Measurements from ENCODE around the gene COL6A3. TPM values are rescaled to one million over a fixed set of nuclear protein-coding genes. Genes with fewer than 3 reads are reported as not detected.

Gene COL6A3
- total RNA-seq, 1 experiment from 2014 or later = 0.07 TPM

DNA sequence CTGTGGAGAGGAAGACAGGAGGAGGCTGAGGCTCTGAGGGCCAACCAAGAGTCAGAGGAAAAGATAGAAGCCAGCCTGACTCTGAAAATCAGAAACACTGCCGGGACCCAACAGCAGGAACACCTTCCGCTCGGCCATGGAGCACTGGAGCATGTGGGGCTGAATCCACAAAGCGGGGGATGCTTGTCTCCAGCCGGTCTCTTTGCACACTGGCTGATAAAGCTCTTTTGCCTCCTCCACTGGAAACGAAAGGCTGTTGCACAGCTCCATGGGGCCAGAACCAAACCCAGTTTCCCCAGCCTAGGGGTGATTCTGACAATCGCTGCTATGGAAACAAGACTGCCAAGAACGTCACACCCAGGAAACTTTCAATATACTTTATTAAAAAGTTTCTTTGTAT, 90.3 kb downstream of the COL6A3 start:
- no peaks in the 10 kb centered on the region for H4K20me1 ChIP-seq (ENCODE audit: insufficient read depth, low read depth, low read length)
- no peak overlapping the region for H3K9ac ChIP-seq (ENCODE audit: low read length)
- H3K4me2 ChIP-seq (ENCODE audit: low read depth, low read length, poor library complexity, severe bottlenecking) = no peak overlapping the region

DNA sequence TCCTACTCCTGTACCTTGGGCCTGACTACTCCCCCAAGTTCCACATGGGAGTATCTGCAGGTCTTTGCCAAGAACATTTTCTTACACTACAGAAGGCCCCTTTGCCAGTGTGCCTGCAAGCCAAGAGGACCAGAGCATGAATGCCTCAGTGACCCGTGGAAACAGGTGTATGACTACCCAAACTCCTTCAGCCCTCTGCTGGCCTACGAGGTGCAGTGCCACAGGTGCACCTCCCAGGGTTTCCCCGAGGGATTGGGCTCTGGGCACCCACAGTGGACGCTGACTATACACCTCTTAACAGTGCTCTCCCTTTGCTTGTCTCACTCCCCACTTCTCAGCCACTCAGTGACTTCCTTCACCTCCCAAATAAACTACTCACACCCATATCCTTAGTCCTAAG, 91.4 kb downstream of the COL6A3 start:
- H3K27me3 ChIP-seq (ENCODE audit: low read length) = 0 out of 2 replicates have a peak, but pooled peaks cover 3% of the 10 kb centered on the region
- no peak overlapping the region for H3K9ac ChIP-seq (ENCODE audit: low read length)
- H3K9me2 ChIP-seq (replicated peaks; ENCODE audit: insufficient read depth, low read length) = no peaks in the 10 kb centered on the region
- DNase-seq = peak; percentile 44
- no peaks in the 10 kb centered on the region for H3K36me3 ChIP-seq (ENCODE audit: insufficient read depth, low read length)
- no peak overlapping the region for H3K4me2 ChIP-seq (ENCODE audit: low read depth, low read length, poor library complexity, severe bottlenecking)
- no peak overlapping the region for H2AFZ ChIP-seq (ENCODE audit: low read length)
- H4K20me1 ChIP-seq (ENCODE audit: insufficient read depth, low read depth, low read length) = no peaks in the 10 kb centered on the region
- H3K4me1 ChIP-seq (ENCODE audit: low read length) = no peaks in the 10 kb centered on the region
- H3K27ac ChIP-seq (ENCODE audit: low read length) = no peak overlapping the region
- no peaks in the 10 kb centered on the region for H3K9me3 ChIP-seq (ENCODE audit: low read length)
- H3K79me2 ChIP-seq (ENCODE audit: low read length) = no peaks in the 10 kb centered on the region
- no peak overlapping the region for H3K4me3 ChIP-seq (ENCODE audit: low read length)

More for the DNA sequence above, 90.3 kb downstream of the COL6A3 start:
- no peaks in the 10 kb centered on the region for H3K36me3 ChIP-seq (ENCODE audit: insufficient read depth, low read length)
- no peaks in the 10 kb centered on the region for H3K9me2 ChIP-seq (replicated peaks; ENCODE audit: insufficient read depth, low read length)
- H2AFZ ChIP-seq (ENCODE audit: low read length) = no peak overlapping the region
- DNase-seq = no peak
- 0 out of 2 replicates have a peak, but pooled peaks cover 3% of the 10 kb centered on the region for H3K27me3 ChIP-seq (ENCODE audit: low read length)
- no peaks in the 10 kb centered on the region for H3K4me1 ChIP-seq (ENCODE audit: low read length)
- H3K4me3 ChIP-seq (ENCODE audit: low read length) = no peak overlapping the region
- no peak overlapping the region for H3K27ac ChIP-seq (ENCODE audit: low read length)
- no peaks in the 10 kb centered on the region for H3K79me2 ChIP-seq (ENCODE audit: low read length)
- H3K9me3 ChIP-seq (ENCODE audit: low read length) = no peaks in the 10 kb centered on the region

DNA sequence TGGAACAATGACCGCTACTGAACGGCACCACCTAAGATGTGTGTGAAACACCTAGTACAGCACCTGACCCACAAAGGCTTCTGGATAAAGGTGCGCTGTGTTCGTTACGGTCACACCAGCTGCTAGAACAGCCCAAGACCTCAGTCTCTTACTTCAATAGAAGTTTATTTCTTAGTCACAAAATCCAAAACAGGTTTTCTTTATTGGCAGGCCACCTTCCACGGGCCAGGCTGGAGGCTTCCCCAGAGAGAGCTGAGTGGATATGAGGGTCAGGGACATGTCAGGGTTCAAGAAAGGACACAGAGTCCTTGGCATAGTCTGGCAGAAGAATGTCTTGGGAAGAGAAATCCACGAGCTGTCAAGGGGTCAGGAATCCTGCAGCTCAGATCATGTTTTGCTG, 92.2 kb downstream of the COL6A3 start:
- H3K9me3 ChIP-seq (ENCODE audit: low read length) = no peaks in the 10 kb centered on the region
- H3K9ac ChIP-seq (ENCODE audit: low read length) = no peak overlapping the region
- H4K20me1 ChIP-seq (ENCODE audit: insufficient read depth, low read depth, low read length) = no peaks in the 10 kb centered on the region
- no peak overlapping the region for H3K27ac ChIP-seq (ENCODE audit: low read length)
- 0 out of 2 replicates have a peak, but pooled peaks cover 3% of the 10 kb centered on the region for H3K27me3 ChIP-seq (ENCODE audit: low read length)
- no peaks in the 10 kb centered on the region for H3K9me2 ChIP-seq (replicated peaks; ENCODE audit: insufficient read depth, low read length)
- H3K4me2 ChIP-seq (ENCODE audit: low read depth, low read length, poor library complexity, severe bottlenecking) = no peak overlapping the region
- no peaks in the 10 kb centered on the region for H3K36me3 ChIP-seq (ENCODE audit: insufficient read depth, low read length)
- no peaks in the 10 kb centered on the region for H3K4me1 ChIP-seq (ENCODE audit: low read length)
- no peak overlapping the region for H3K4me3 ChIP-seq (ENCODE audit: low read length)
- DNase-seq = no peak
- H3K79me2 ChIP-seq (ENCODE audit: low read length) = no peaks in the 10 kb centered on the region
- no peak overlapping the region for H2AFZ ChIP-seq (ENCODE audit: low read length)

DNA sequence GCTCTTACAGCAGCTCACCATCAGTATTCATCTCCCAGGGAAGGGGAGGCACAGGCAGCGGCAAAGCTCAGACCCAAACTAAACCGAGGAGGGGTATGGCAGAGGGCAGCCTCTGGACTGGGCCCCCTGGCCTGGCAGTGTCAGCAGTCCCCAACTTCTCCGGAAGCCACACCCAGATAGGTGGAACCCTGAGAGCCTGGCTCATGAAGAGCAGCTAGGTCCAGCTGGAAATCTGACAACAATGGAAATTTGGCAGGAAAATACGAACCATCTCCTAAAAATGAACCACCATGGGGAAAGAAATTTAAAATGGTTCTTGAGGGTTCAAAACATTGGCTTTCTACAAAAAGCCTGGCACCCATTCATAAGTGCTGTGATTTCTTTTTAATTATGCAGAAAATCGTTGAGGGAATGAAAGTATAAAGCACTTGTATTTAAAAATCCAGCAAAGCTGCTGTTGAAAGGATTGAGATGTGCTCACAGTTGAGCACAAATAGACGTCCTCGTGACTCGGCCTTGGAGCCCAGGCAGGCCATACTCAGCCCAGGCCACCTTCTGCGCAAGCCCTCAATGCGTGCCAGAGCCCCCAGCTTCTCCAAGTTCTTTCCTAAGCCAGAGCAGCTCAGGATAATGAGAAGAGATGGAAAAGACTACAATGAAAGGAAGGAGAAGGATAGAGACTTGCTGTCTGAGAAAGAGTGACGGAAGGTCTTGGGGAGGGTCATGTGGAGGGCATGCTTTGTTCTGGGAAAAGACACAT, 93.0 kb downstream of the COL6A3 start:
- Histone ChIP-seq H3K9ac (ENCODE audit: low read length) (no peak overlapping the region), H4K20me1 (ENCODE audit: insufficient read depth, low read depth, low read length) (no peaks in the 10 kb centered on the region), H3K27ac (ENCODE audit: low read length) (no peak overlapping the region), H3K79me2 (ENCODE audit: low read length) (no peaks in the 10 kb centered on the region), H3K27me3 (ENCODE audit: low read length) (0 out of 2 replicates have a peak, but pooled peaks cover 3% of the 10 kb centered on the region), H3K9me2 (replicated peaks; ENCODE audit: insufficient read depth, low read length) (no peaks in the 10 kb centered on the region), H3K4me3 (ENCODE audit: low read length) (no peak overlapping the region), H3K4me2 (ENCODE audit: low read depth, low read length, poor library complexity, severe bottlenecking) (no peak overlapping the region), H3K36me3 (ENCODE audit: insufficient read depth, low read length) (no peaks in the 10 kb centered on the region), H3K4me1 (ENCODE audit: low read length) (no peaks in the 10 kb centered on the region), H3K9me3 (ENCODE audit: low read length) (no peaks in the 10 kb centered on the region), H2AFZ (ENCODE audit: low read length) (no peak overlapping the region)
- DNase-seq = no peak

GRCh38 chr2:237319887-237320286, 94.1 kb downstream of the COL6A3 start:
- Histone ChIP-seq H3K9ac (ENCODE audit: low read length) (no peak overlapping the region), H3K79me2 (ENCODE audit: low read length) (no peaks in the 10 kb centered on the region), H3K4me3 (ENCODE audit: low read length) (no peak overlapping the region), H3K27ac (ENCODE audit: low read length) (no peak overlapping the region), H3K9me2 (replicated peaks; ENCODE audit: insufficient read depth, low read length) (no peaks in the 10 kb centered on the region), H4K20me1 (ENCODE audit: insufficient read depth, low read depth, low read length) (no peaks in the 10 kb centered on the region), H3K9me3 (ENCODE audit: low read length) (no peaks in the 10 kb centered on the region), H2AFZ (ENCODE audit: low read length) (no peak overlapping the region), H3K36me3 (ENCODE audit: insufficient read depth, low read length) (no peaks in the 10 kb centered on the region), H3K4me2 (ENCODE audit: low read depth, low read length, poor library complexity, severe bottlenecking) (no peak overlapping the region), H3K4me1 (ENCODE audit: low read length) (no peaks in the 10 kb centered on the region), H3K27me3 (ENCODE audit: low read length) (0 out of 2 replicates have a peak, but pooled peaks cover 3% of the 10 kb centered on the region)
- no peak for DNase-seq

- Histone ChIP-seq H3K9me3 (ENCODE audit: low read length) (no peaks in the 10 kb centered on the region), H3K9me2 (replicated peaks; ENCODE audit: insufficient read depth, low read length) (no peaks in the 10 kb centered on the region), H3K27ac (ENCODE audit: low read length) (no peak overlapping the region), H3K9ac (ENCODE audit: low read length) (no peak overlapping the region), H3K4me3 (ENCODE audit: low read length) (no peak overlapping the region), H3K36me3 (ENCODE audit: insufficient read depth, low read length) (no peaks in the 10 kb centered on the region), H3K4me2 (ENCODE audit: low read depth, low read length, poor library complexity, severe bottlenecking) (no peak overlapping the region), H3K4me1 (ENCODE audit: low read length) (no peaks in the 10 kb centered on the region), H3K79me2 (ENCODE audit: low read length) (no peaks in the 10 kb centered on the region), H3K27me3 (ENCODE audit: low read length) (0 out of 2 replicates have a peak, but pooled peaks cover 3% of the 10 kb centered on the region), H4K20me1 (ENCODE audit: insufficient read depth, low read depth, low read length) (no peaks in the 10 kb centered on the region), H2AFZ (ENCODE audit: low read length) (no peak overlapping the region)
- no peak for DNase-seq
These were observed 94.7 kb downstream of the COL6A3 start for GRCh38 chr2:237319086-237319820.

DNA sequence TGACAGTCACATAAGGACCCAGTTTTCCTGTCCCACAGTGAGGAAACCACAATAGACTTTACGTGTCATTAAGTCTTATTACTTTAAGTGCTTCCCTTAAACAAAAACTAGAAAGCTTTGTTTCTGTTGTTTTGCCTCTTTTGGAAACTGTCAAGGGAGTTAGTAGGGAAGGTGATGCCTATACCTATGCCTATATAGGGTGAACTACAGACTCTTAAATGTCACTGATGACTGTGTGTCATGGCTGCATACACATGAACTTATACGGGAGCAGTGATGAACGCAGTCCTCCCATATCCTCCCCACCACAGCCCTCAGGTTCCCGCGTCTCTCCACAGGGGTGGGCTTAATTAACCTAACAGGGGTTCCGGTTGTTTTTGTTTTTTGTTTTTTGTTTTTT, 97.6 kb downstream of the COL6A3 start:
- no peak overlapping the region for H3K9ac ChIP-seq (ENCODE audit: low read length)
- H3K9me2 ChIP-seq (replicated peaks; ENCODE audit: insufficient read depth, low read length) = no peaks in the 10 kb centered on the region
- H3K27me3 ChIP-seq (ENCODE audit: low read length) = no peaks in the 10 kb centered on the region
- DNase-seq = no peak
- no peaks in the 10 kb centered on the region for H3K4me1 ChIP-seq (ENCODE audit: low read length)
- H3K79me2 ChIP-seq (ENCODE audit: low read length) = no peaks in the 10 kb centered on the region
- no peak overlapping the region for H3K27ac ChIP-seq (ENCODE audit: low read length)
- H4K20me1 ChIP-seq (ENCODE audit: insufficient read depth, low read depth, low read length) = no peaks in the 10 kb centered on the region
- no peak overlapping the region for H3K4me2 ChIP-seq (ENCODE audit: low read depth, low read length, poor library complexity, severe bottlenecking)
- no peaks in the 10 kb centered on the region for H3K36me3 ChIP-seq (ENCODE audit: insufficient read depth, low read length)
- no peak overlapping the region for H2AFZ ChIP-seq (ENCODE audit: low read length)
- no peak overlapping the region for H3K4me3 ChIP-seq (ENCODE audit: low read length)
- no peaks in the 10 kb centered on the region for H3K9me3 ChIP-seq (ENCODE audit: low read length)

DNA sequence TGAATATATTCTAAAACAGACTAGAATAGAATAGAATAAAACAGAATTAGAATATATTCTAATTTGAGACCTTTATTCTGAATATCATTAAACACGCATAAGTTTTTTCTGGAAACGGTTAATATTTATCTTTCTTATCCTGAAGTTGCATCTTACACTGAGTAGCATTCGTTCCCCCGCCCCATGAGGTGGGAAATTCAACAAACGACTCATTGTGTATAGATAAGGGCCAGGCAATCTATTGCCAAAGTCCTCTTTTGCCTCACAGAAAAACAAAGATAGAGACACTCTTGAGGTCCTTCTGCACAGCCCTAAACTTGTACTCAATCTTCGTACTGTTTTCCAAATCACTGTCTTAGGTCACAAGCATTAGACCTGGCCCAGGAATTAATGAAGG, 98.1 kb downstream of the COL6A3 start:
- no peaks in the 10 kb centered on the region for H3K36me3 ChIP-seq (ENCODE audit: insufficient read depth, low read length)
- no peak overlapping the region for H2AFZ ChIP-seq (ENCODE audit: low read length)
- no peak overlapping the region for H3K9ac ChIP-seq (ENCODE audit: low read length)
- H3K9me2 ChIP-seq (replicated peaks; ENCODE audit: insufficient read depth, low read length) = no peaks in the 10 kb centered on the region
- H3K27ac ChIP-seq (ENCODE audit: low read length) = no peak overlapping the region
- no peak for DNase-seq
- H3K4me1 ChIP-seq (ENCODE audit: low read length) = no peaks in the 10 kb centered on the region
- no peaks in the 10 kb centered on the region for H4K20me1 ChIP-seq (ENCODE audit: insufficient read depth, low read depth, low read length)
- no peak overlapping the region for H3K4me2 ChIP-seq (ENCODE audit: low read depth, low read length, poor library complexity, severe bottlenecking)
- H3K4me3 ChIP-seq (ENCODE audit: low read length) = no peak overlapping the region
- H3K9me3 ChIP-seq (ENCODE audit: low read length) = no peaks in the 10 kb centered on the region
- H3K79me2 ChIP-seq (ENCODE audit: low read length) = no peaks in the 10 kb centered on the region
- H3K27me3 ChIP-seq (ENCODE audit: low read length) = no peaks in the 10 kb centered on the region

Measured in Karpas-422 (cell line).